ENCODE measurements around the gene ZBTB21.

GRCh38 chr21:41966872-41967621, 43.1 kb downstream of the ZBTB21 start:
- no peak for TF ChIP-seq CTCF (IDR thresholded peaks at IDR 0.05)
- no peak for TF ChIP-seq POLR2A (IDR thresholded peaks at IDR 0.05; ENCODE audit: low read depth)

Data from esophagus muscularis mucosa (tissue), 3 donors.